Mesothelial cell of epicardium (in vitro differentiated cells): Measurements from ENCODE around the gene ATP2A1. TPM values are rescaled to one million over a fixed set of nuclear protein-coding genes. Genes with fewer than 3 reads are reported as not detected.

Source experiments
- DNase-seq, 2 experiments: peaks; one replicate each; pipeline ENCODE4 v3.0.0; 2021; ENCODE audit warnings: low spot score in 2 of 2; ENCODE audit not compliant: unreplicated experiment in 2 of 2
- H3K27ac Mint-ChIP-seq: 2 replicates; pipeline ENCODE4 v1.8.0; 2021; ENCODE audit warnings: mixed read lengths
- H3K27me3 Mint-ChIP-seq: 2 replicates; pipeline ENCODE4 v1.8.0; 2021; ENCODE audit warnings: low read depth, mixed read lengths
- H3K36me3 Mint-ChIP-seq: 2 replicates; pipeline ENCODE4 v1.8.0; 2021; ENCODE audit warnings: mixed read lengths
- H3K4me1 Mint-ChIP-seq: 2 replicates; pipeline ENCODE4 v1.8.0; 2021; ENCODE audit warnings: mixed read lengths
- H3K4me3 Mint-ChIP-seq: 2 replicates; pipeline ENCODE4 v1.8.0; 2021; ENCODE audit warnings: mild to moderate bottlenecking, moderate library complexity, mixed read lengths
- H3K9me3 Mint-ChIP-seq: 2 replicates; pipeline ENCODE4 v1.8.0; 2021; ENCODE audit warnings: mixed read lengths
- total RNA-seq: library from RNA; stranded (reverse); gene quantifications from 3 replicates; pipeline ENCODE4 v1.2.1, GENCODE V29; 2021
- TF ChIP-seq, protein P1 (sequence below): fragments of 200-600 bp; sonication (generic); IDR thresholded peaks from one replicate; pipeline ENCODE4 v1.5.0; 2021; ENCODE audit warnings: antibody characterized with exemption; ENCODE audit not compliant: unreplicated experiment

Gene ATP2A1
- total RNA-seq, 1 donor from 2014 or later = 3.0 TPM

DNA sequence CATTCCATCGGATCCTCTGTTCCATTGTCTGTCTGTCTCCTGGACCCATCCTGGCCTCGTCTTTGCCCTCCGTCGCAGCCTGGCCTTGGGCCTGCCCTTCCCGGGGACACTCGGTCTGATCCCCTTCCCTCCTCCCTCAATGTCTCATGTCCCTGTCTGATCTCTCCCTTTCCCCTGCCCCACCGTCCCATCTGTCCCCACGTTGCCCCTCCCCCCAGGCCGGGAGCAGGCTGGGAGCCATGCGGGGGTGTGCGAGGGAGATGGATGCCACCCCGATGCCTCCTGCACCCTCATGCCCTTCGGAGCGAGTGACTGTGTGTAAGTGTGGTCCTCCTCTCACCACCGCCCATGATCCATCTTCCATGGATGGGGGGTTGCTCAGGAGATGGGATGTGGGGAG is 5.3 kb upstream of the ATP2A1 start:
- Mint-ChIP-seq H3K9me3 (no peaks in the 10 kb centered on the region), H3K4me3 (no peak overlapping the region), H3K36me3 (peaks cover 18% of the 10 kb centered on the region), H3K27me3 (no peaks in the 10 kb centered on the region), H3K27ac (no peak overlapping the region), H3K4me1 (no peaks in the 10 kb centered on the region)
- TF ChIP-seq, protein P1, sequence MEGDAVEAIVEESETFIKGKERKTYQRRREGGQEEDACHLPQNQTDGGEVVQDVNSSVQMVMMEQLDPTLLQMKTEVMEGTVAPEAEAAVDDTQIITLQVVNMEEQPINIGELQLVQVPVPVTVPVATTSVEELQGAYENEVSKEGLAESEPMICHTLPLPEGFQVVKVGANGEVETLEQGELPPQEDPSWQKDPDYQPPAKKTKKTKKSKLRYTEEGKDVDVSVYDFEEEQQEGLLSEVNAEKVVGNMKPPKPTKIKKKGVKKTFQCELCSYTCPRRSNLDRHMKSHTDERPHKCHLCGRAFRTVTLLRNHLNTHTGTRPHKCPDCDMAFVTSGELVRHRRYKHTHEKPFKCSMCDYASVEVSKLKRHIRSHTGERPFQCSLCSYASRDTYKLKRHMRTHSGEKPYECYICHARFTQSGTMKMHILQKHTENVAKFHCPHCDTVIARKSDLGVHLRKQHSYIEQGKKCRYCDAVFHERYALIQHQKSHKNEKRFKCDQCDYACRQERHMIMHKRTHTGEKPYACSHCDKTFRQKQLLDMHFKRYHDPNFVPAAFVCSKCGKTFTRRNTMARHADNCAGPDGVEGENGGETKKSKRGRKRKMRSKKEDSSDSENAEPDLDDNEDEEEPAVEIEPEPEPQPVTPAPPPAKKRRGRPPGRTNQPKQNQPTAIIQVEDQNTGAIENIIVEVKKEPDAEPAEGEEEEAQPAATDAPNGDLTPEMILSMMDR = no peak
- DNase-seq = no peak

DNA sequence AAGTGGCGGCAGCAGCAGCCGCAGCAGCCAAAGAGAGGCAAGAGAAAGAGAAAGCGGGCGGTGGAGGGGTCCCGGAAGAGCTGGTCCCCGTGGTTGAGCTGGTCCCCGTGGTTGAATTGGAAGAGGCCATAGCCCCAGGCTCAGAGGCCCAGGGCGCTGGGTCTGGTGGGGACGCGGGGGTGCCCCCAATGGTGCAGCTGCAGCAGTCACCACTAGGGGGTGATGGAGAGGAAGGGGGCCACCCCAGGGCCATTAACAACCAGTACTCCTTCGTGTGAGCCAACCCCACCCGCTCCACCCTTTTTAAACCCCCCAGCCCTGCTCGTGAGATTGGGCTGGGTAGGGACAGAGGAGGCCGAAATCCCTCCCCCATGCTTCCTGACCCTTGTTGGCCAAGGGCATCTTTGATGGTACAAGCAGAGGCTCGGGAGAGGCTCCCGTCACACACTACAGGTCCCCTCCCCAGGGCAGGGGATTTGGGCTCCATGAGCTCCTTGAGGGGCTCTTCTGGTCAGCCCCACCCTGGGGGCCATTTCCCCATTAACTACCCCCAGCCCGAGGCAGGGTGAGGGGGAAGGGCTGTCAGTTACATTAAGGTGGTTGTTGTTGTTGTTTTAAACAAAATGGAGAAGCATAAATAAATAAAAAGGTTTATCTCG is 4.6 kb upstream of the ATP2A1 start:
- TF ChIP-seq, protein P1 = peak; percentile 58
- Mint-ChIP-seq H3K4me3 (no peak overlapping the region), H3K27me3 (no peaks in the 10 kb centered on the region), H3K4me1 (peaks cover 1% of the 10 kb centered on the region), H3K9me3 (no peaks in the 10 kb centered on the region), H3K27ac (no peak overlapping the region), H3K36me3 (peaks cover 18% of the 10 kb centered on the region)
- DNase-seq = no peak

DNA sequence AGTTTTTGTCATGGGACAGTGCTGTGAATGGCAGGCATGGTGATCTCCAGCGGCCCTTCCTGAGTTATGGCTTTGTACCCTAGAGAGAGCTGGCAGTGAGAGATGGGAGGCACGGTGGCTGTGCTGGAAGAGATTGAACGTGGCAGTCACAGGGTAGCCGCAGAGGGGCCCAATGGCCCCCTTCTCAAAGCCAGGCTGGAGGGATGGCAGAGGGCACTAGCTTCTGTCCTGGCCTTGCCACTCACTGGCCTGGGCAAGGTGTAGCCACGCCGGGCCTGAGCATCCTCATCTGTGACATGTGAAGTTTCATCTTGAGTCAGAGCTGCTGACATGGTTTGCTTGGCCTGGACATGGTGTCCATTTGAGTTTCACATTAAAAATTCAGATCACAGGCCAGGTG is 3.9 kb upstream of the ATP2A1 start:
- H3K27ac Mint-ChIP-seq = no peak overlapping the region

DNA sequence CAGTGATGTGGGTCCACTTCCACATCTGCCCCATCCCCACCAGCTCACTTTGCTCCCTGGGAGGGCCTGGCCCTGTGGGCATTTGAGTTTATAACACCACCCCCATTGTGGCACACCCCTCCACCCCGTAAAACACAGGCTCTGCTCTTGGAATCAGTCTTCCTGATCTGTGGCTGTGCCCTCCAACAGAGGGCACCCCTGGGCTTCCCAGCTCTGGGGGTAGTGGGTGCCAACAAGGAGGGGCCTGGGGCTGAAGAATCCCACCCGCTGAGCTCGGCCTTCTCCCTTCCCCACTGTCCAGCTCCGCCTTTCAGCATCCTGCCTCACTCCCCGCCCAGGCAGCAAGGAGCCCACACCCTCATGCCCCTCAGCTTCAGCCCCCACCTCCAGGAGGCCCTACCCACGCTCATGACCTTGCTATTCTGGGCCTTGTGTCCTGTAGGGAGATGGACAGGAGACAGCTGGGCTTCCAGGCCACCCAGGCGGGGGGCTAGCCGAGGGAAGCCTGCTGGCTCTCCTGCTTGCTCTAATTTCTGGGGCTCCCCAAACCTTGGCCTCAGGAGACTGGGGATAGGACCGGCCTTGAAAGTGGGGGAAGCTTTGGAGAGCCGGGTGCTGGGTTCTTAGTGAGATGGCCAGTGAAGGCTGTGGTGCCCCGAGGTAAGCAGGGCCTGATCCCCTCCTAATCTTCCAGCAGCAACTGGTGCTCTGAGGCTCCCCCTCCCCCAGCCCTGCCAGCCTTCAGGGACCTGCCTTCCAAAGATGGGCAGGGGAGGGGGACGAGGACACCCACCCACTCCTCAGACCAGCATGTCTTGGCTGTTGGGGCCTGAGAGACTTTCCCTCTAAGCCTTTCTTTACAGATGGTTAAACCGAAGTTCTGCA is 2.9 kb upstream of the ATP2A1 start:
- Mint-ChIP-seq H3K4me1 (peaks cover 7% of the 10 kb centered on the region), H3K36me3 (peaks cover 9% of the 10 kb centered on the region), H3K9me3 (no peaks in the 10 kb centered on the region), H3K27ac (no peak overlapping the region), H3K4me3 (no peak overlapping the region), H3K27me3 (no peaks in the 10 kb centered on the region)
- no peak for DNase-seq
- TF ChIP-seq, protein P1 = no peak

More for the DNA sequence above, 3.9 kb upstream of the ATP2A1 start:
- H3K4me1 Mint-ChIP-seq = peaks cover 6% of the 10 kb centered on the region
- no peak for DNase-seq
- TF ChIP-seq, protein P1 = no peak
- H3K36me3 Mint-ChIP-seq = peaks cover 17% of the 10 kb centered on the region
- H3K27me3 Mint-ChIP-seq = no peaks in the 10 kb centered on the region
- no peaks in the 10 kb centered on the region for H3K9me3 Mint-ChIP-seq
- H3K4me3 Mint-ChIP-seq = no peak overlapping the region

DNA sequence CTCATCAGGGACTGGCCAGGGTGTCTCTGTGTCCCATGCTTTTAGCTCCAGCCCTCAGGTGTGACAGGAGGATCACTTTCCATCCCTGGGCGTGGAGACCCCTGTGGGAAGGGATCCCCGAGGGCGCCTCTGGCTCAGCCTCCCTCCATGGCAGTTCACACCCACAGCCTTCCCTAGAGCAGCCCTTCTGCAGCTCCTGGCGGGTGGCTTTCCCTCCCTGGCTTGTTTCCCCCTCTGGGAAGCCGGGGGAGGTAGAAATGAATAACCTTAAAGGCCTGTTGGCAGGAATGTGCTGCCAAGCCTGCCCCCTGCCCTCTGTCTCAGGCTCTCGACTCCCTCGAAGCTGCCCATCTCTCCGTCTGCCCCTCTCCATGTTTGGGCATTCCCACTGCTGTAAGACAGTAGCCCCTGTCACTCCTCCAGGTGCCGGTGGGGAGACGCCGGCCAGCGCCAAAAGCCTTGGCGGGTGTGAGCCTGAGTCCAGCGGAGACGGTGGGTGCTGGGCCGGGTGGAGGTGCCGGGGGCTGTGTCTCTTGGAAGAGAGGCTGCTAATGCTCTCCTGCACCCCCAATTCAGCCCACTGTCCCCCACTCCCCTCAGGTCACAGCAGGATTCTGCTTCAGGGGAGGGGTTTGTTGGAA is 2.1 kb upstream of the ATP2A1 start:
- Mint-ChIP-seq H3K36me3 (peaks cover 6% of the 10 kb centered on the region), H3K27me3 (no peaks in the 10 kb centered on the region), H3K4me1 (peaks cover 9% of the 10 kb centered on the region), H3K9me3 (no peaks in the 10 kb centered on the region), H3K27ac (no peak overlapping the region), H3K4me3 (no peak overlapping the region)
- TF ChIP-seq, protein P1 = no peak
- DNase-seq = no peak
